NOMO-1 treated with DMSO at 0.1 percent for 48 hours (cell line): Measurements from ENCODE around the gene FLYWCH1.
A peak's percentile ranks its signal among the peaks of the same experiment; 100 is the strongest.
"Not testable (repeated sequence)": the region's sequence is repeated elsewhere in the genome, so short reads cannot be mapped to it uniquely, and the experiment has no call there.

Experiments used
- DNase-seq: peaks from one replicate; lab custom pipeline; 2025; ENCODE audit not compliant: unreplicated experiment; lab: John Stamatoyannopoulos, UW

The FLYWCH1 gene

GRCh38 chr16:2899564-2900072, 12.1 kb upstream of the FLYWCH1 start:
- no peak for DNase-seq

DNA sequence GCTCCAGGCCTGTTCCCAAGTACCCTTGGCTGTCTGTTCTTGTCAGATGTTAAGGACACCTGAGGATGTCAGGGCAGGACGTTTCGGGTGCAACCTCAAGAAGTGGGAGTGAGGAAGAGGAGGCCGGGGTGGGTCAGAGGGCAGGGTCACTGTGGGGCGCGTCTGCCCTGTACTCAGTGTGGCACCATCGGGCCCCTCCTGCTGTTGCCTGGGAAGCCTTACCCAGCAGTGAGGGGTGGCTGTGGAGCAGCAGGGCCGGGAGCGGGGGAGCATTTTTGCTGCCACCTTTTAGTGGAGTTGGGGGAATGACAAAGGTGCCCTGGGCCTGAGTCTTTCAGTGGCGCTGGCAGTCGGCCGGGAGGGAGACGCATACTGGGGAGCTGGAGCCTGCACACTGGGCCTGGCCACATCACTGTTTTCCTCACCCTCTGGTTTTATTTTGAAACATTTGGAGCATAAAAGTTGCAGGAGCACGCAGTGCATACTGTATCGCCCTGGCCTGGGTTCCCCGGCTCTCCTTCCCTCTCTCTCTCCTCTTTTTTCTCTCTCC, 11.1 kb upstream of the FLYWCH1 start:
- no peak for DNase-seq

DNA sequence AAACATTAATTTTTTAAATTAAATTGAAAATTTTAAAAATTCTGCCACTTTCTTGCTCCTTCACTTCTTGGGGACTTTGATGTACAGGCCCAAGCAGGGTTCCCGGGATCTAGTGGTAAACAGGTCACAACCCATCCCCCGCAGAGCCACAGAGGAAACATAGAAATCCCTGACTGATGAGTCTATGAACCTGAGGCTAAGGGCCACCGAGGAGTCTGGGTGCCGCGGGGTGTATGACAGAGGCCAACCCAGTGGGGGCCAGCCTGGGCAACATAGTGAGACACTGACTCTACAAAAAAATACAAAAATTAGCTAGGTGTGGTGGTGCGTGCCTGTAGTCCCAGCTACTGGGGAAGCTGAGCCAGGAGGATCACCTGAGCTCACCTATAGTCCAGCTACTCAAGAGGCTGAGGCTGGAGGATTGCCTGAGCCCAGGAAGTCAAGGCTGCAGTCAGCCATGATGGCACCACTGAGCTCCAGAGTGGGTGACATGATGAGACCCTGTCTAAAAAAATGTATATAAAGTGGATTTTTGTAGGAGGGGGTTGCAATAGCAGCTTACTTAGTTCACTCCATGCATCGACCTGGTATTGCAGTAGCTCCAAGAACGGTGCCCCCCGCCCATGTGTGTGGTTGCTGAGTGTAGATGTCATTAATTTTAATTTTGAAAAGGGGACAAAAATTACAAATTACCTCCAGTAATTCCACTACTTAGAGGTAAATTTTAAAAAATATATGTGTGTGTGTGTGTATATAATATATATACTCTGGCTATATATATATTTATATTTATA, 9.2 kb upstream of the FLYWCH1 start:
- DNase-seq = no peak

DNA sequence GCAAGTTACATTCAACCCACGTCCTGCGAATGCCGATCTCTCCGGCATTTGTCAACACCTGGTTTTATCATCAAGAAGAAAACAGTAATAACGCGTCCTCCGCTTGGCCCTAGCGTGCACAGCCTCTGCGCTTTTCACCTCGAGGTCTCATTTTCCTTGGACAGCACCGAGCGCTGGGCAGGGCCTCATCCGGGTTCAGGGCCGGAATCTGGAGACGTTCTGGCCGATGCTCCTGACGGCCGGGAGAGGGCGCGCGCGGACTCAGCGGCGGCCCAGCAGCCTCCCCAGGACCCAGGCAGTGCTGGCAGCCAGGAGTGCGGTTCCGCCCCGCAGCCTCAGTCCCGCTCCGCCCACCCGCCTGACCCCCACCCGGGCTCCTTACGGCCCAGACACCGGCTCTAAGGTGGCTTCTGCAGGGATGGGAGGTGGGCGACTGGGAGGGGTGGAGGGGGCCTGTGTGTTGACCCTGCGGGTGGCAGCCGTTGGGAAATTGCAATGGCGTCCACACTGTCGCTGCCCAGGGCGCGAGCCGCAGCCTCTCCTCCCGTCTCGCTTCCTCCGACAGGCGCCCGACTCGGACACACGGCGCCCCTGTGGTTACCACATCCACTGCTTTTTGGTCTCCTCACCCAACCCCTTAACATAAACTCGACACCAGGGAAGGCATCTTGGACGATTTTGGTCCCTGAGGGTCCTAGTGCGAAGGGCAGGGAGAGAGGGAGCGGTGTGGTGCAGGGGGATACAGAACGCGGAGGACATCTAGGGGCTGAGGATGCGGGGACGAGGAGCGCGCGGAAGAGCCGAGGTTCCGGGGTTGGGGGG, 7.4 kb upstream of the FLYWCH1 start:
- DNase-seq = peak; percentile 81

DNA sequence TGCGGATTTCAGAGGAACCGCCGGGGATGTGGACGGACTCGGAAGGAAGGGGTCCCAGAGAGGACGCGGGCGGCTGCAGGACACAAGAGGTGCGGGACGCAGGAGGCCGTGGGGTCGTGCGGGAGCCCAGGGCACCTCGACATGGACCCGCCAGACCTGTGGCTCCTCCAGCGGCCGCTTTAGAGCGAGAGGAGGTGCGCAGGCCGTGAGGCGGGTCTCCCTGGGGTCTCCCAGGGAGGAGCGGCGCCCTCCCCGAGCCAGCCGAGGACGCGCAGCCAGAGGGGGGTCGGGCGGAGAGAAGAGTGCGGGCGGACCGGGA, 6.8 kb upstream of the FLYWCH1 start:
- no peak for DNase-seq

GRCh38 chr16:2905241-2905987, 6.3 kb upstream of the FLYWCH1 start:
- DNase-seq = peak; percentile 98

DNA sequence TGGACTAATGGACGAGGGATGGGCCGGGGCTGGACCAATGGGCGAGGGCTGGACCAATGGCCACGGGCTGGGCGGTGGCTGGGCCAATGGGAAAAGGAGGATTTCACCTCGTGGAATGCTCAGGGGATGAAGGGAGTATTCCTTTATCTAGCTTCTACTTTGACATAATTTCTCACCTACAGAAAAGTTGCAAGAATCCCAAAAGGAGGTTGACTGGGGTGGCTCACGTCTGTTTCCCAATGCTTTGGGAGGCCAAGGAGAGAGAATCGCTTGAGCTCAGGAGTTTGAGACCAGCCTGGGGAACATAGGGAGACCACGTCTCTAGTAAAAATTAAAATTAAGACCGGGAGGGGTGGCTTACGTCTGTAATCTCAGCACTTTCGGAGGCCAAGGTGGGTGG, 5.7 kb upstream of the FLYWCH1 start:
- no peak for DNase-seq

DNA sequence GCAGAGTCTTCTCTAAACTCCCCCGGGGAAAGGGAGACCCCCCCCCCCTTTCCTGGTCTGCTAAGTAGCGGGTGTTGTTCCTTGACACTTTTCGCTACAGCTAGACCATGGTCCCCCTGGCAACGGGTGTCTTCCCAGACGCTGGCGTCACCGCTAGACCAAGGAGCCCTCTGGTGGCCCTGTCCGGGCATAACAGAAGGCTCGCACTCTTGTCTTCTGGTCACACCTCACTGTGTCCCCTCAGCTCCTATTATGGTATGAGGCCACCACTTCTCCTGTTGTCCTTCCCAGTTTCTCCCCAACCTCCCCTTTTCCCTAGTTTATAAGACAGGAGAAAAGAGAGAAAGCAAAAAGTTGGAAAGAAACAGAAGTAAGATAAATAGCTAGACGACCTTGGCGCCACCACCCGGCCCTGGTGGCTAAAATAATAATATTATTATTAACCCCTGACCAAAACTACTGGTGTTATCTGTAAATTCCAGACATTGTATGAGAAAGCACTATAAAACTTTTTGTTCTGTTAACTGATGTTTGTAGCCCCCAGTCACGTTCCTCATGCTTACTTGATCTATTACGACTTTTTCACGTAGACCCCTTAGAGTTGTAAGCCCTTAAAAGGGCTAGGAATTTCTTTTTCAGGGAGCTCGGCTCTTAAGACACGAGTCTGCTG, 4.5 kb upstream of the FLYWCH1 start:
- DNase-seq = not testable (repeated sequence)

DNA sequence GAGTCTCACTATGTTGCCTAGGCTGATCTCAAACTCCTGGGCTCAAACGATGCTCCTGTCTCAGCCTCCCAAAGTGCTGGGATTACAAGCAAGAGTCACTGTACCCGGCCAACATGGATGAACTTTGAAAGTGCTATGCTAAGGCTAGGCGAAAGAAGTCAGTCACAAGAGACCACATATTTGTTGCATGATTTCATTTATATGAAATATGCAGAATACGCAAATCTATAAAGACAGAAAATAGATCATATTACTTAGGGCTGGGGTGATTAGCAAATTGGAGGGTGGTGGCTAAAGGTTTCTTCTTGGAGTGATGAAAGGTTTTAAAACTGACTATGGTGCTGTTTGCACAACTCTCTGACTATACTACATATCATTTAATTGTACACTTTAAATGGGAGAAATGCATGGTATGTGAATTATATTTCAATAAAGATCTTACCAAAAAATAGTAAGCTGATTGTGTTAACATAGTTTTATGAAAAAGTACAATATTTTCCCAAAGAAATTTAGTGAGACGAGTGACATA, 1.2 kb upstream of the FLYWCH1 start:
- no peak for DNase-seq

GRCh38 chr16:2912330-2913199, 834 bp downstream of the FLYWCH1 start:
- DNase-seq = no peak

DNA sequence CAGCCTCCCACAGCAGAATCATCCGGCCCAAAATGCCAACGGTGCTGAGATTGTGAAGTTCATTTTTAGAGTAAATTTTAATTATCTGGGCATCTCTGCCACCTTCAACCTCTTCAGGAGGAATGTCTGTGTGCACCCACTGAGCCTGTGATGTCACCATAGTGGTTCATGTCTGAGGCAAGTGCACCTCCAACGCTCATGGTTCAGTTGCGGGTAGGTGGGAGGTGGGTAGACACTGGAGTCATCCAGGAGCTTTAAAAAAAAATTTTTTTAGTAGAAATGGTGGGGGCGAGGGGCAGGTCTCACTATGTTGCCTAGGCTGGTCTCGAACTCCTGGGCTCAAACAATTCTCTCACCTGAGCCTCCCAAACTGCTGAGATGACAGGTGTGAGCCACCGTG, 1.9 kb downstream of the FLYWCH1 start:
- DNase-seq = no peak

DNA sequence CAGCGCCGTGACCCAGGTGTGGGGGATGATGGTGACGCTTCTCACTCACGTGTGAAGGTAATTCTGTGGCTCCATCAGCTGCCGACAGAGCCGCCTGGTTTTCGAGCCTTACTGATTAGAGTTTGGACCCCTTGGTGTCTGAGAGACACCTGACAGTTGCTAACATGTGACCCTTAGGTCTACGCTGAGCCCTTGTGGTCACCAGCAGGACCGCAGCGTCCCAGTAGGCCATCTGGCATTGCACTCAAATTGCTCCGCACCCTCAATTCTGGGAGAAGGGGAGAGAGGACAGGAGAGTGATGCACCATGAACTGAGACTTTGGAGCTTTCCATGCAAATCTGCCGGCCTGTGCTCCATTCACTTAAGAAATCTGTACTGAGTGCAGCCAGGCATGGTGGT, 2.5 kb downstream of the FLYWCH1 start:
- DNase-seq = no peak

DNA sequence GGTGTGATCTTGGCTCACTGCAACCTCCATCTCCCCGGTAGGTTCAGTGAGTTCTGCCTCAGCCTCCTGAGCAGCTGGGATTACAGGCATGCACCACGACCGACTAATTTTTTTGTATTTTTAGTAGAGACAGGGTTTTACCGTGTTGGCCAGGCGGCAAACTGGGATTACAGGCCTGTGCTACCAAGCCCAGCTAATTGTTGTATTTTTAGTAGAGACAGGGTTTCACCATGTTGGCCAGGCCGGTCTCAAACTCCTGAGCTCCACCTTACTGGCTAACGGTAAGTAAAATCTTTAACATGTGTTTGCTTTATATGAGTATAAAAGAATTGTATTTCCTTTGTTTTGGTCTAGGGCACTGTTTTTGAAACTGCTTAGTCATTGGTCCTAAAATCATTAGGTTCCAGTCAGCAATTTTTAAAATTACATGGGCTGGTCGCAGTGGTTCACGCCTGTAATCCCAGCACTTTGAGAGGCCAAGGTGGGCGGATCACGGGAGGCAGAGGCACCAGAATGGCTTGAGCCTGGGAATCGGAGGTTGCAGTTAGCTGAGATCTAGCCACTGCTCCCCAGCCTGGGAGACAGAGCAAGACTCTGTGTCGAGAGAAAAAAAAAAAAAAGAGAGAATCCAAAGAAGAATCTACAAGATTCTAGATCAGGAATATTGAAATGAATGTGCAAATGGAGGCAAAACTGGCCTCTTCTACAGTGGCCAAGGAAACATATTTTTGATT, 3.6 kb downstream of the FLYWCH1 start:
- no peak for DNase-seq

GRCh38 chr16:2919511-2920255, 8.0 kb downstream of the FLYWCH1 start:
- peak; percentile 28 for DNase-seq

DNA sequence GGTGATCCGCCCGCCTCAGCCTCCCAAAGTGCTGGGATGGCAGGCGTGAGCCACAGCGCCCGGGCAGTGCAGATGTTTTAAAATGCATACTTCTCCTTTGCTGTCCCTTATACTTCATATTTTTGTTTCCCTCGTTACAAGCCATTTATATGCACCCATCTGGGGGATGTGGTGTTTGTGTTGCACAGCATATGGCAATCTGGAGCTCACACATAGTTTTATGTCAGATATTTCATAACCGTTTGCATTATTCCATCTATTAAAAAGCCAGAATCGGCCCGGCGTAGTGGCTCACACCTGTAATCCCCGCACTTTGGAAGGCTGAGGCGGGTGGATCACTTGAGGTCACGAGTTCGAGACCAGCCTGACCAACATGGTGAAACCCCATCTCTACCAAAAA, 11.8 kb downstream of the FLYWCH1 start:
- no peak for DNase-seq

GRCh38 chr16:2924901-2925755, 13.4 kb downstream of the FLYWCH1 start:
- DNase-seq = no peak

DNA sequence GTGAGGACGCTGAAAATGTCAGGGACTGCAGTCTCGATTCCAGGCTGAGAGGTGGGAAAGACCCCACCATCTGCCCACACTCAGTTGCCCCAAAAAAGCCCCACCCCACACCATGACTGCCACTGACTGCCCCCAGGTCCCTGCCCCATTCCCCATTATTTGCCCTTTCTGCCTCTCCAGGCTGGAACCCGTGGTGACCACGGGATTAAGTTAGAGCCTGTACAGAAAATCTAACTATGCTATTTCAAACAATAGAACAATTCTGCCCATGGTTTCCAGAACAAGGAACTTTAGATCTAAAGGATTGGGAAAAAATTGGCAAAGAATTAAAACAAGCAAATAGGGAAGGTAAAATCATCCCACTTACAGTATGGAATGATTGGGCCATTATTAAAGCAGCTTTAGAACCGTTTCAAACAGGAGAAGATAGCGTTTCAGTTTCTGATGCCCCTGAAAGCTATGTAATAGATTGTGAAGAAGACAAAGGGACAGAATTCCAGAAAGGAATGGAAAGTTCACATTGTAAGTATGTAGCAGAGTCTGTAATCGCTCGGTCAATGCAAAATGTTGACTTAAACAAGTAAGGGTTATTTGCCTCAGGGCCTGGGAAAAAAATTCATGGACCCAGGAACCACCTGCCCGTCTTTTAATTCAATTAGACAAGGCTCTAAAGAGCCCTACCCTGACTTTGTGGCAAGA, 14.4 kb downstream of the FLYWCH1 start:
- no peak for DNase-seq
